ENCODE data around the gene IRF2BPL.

DNA sequence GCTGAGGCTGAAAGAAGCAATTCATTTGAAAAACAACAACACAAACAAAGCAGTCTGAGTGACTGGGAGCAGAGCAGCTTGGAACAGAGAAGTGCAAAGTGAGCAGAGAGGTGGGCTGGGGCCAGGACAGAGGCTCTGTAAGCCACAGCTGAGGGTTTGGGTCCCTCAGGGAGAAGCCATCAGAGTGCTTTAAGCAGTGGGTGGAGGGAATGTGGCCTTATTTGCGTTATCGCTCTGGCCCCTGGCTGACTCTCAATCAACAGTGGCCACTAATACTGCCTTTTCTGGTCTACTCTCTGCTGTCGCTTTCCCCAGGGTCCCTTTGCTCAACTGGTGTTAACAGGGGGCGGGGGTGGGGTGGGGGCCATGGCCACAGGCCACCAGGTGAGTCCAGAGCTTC is 44.2 kb downstream of the IRF2BPL start:
- TF ChIP-seq, protein P1, sequence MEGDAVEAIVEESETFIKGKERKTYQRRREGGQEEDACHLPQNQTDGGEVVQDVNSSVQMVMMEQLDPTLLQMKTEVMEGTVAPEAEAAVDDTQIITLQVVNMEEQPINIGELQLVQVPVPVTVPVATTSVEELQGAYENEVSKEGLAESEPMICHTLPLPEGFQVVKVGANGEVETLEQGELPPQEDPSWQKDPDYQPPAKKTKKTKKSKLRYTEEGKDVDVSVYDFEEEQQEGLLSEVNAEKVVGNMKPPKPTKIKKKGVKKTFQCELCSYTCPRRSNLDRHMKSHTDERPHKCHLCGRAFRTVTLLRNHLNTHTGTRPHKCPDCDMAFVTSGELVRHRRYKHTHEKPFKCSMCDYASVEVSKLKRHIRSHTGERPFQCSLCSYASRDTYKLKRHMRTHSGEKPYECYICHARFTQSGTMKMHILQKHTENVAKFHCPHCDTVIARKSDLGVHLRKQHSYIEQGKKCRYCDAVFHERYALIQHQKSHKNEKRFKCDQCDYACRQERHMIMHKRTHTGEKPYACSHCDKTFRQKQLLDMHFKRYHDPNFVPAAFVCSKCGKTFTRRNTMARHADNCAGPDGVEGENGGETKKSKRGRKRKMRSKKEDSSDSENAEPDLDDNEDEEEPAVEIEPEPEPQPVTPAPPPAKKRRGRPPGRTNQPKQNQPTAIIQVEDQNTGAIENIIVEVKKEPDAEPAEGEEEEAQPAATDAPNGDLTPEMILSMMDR (IDR thresholded peaks at IDR 0.05): no peak
- no peak for TF ChIP-seq POLR2A (IDR thresholded peaks at IDR 0.05; ENCODE audit: low read depth)
- no peak for TF ChIP-seq POLR2AphosphoS5 (IDR thresholded peaks at IDR 0.05)
- TF ChIP-seq EP300 (IDR thresholded peaks at IDR 0.05): no peak
